Activated CD4-positive, alpha-beta T cell treated with anti-CD3 and anti-CD28 coated beads, Interleukin-2, amount 10 ng/mL, durations not matched to agents 7 days and 5 days (primary cell): ENCODE data around the gene WNT3A. TPM values are rescaled to one million over a fixed set of nuclear protein-coding genes. Genes with fewer than 3 reads are reported as not detected.

ENCODE experiments used
- CTCF ChIA-PET: fragments of 350-600 bp; sonication (Branson Sonifier 250); formaldehyde crosslinking; loops from one replicate; lab custom pipeline; 2021; ENCODE audit warnings: antibody characterized with exemption; lab: Charles Lee
- POLR2A ChIA-PET: fragments of 350-600 bp; sonication (Branson Sonifier 250); formaldehyde crosslinking; loops from one replicate; lab custom pipeline; 2021; ENCODE audit warnings: antibody characterized with exemption; lab: Charles Lee
- DNase-seq: peaks from one replicate; pipeline ENCODE4 v3.0.0-alpha.2; 2020
- H3K27ac Mint-ChIP-seq: one replicate; pipeline ENCODE4 v1.8.0; 2021; ENCODE audit warnings: mild to moderate bottlenecking, moderate library complexity, mixed read lengths
- H3K27me3 Mint-ChIP-seq: one replicate; pipeline ENCODE4 v1.8.0; 2021; ENCODE audit warnings: mixed read lengths
- H3K36me3 Mint-ChIP-seq: one replicate; pipeline ENCODE4 v1.8.0; 2021; ENCODE audit warnings: low read depth, mixed read lengths
- H3K4me1 Mint-ChIP-seq: one replicate; pipeline ENCODE4 v1.8.0; 2021; ENCODE audit warnings: mixed read lengths
- H3K4me3 Mint-ChIP-seq: one replicate; pipeline ENCODE4 v1.8.0; 2021; ENCODE audit warnings: mild to moderate bottlenecking, moderate library complexity, mixed read lengths
- H3K9me3 Mint-ChIP-seq: one replicate; pipeline ENCODE4 v1.8.0; 2021; ENCODE audit warnings: mixed read lengths
- total RNA-seq, 2 experiments: library from RNA; stranded (reverse); gene quantifications; one replicate each; pipeline ENCODE4 v1.2.3, GENCODE V29; 2021

Gene WNT3A
- total RNA-seq, 2 experiments from 2014 or later, result not detected

DNA sequence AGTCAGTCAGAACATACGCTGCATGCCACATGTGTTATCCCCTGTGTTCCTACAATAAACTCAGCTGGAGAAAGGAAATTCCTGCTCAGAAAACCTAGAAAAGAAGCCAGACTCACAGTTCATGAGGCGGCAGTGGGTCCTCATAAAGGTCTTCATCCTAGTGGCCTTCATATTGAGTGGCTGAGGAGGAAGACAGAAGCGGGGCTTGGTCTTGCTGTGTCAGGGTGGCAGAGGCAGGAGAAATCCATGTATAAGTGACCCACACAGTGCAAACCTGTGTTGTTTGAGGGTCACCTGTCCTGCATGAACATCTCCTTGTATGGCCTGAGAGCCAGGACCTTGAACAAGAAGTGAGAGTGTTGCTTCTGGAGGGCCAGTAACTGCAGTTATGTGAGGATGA is 4.0 kb upstream of the WNT3A start:
- Mint-ChIP-seq H3K4me3 (no peak overlapping the region), H3K27me3 (peaks cover 54% of the 10 kb centered on the region), H3K27ac (no peak overlapping the region), H3K4me1 (peaks cover 3% of the 10 kb centered on the region), H3K36me3 (no peaks in the 10 kb centered on the region), H3K9me3 (peaks cover 4% of the 10 kb centered on the region)
- ChIA-PET POLR2A (no interaction called here), CTCF (interaction anchor here (0.6 kb wide), 1 partner anchor 169 kb away, joined by 3 read pairs; no protein-coding TSS in a partner anchor)
- no peak for DNase-seq

DNA sequence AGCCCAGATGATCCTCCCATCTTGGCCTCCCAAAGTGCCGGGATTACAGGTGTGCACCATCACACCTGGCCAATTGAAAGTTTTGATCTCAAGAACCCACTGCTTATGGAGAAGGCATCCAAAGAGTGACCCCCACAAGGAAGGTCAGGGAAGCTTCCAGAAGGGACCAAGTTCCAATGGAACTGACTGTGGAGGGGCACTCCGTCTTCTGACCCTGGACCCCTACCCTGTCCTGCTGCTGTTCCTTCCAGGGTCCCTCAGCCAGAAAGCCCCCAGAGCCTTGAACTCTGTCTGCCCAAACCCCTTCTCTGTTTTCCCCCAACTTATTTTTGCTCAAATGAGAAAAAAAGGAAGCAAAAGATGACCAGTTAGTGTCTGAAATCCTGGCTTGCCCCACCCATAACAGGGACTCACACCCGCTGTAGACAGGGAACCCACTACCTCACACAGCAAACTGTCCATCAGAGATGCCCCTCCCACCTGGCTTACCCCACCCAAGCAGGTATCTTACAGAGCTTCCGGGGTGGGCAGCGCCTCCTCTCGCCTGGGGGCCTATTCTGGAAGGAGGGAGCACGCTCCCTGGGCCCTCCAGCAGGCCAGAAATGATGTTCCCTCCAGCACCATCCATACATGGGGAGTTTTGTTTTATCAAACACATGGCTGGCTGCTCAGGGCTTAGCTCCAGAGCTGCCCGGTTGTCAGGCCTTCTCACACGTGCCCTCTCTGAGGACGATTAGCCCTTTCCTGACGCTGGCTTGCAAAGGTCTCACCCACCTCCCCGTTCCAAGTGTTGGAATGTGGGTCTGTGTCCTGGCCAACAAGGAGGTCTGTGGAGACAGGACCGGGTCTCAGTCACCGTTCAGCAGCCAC is 3.1 kb upstream of the WNT3A start:
- Mint-ChIP-seq H3K27me3 (peaks cover 51% of the 10 kb centered on the region), H3K4me1 (peaks cover 7% of the 10 kb centered on the region), H3K4me3 (no peak overlapping the region), H3K27ac (no peak overlapping the region), H3K9me3 (no peaks in the 10 kb centered on the region), H3K36me3 (no peaks in the 10 kb centered on the region)
- DNase-seq, result no peak
- POLR2A ChIA-PET, result no interaction called here
- CTCF ChIA-PET, result interaction anchor here (1.3 kb wide), 1 partner anchor 26 kb away, joined by 4 read pairs; no protein-coding TSS in a partner anchor

DNA sequence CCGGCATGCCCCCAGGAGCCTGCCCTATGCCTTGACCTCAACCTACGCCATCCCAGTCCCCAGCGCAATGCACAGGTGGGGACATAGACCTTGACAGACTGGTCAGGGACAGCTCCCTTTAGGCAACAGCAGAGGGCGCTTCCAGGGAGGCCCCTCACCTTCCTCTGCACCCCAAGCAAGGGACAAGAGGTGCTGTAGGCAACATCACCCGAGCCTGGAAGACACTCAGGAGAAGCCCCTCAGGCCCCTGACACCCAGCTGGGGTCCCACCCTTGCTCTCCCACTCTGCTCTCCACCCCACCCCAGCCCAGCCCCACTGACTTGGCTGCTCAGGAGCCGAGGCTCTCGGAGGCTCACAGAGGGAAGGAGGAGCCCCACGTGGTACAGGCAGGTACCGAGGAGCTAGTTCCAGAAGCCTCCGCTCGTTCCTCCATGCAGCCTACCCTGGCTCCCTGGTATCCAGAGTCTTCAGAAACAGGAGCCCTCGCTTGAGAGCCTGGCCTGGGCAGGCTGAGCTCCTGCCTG is 2.4 kb upstream of the WNT3A start:
- Mint-ChIP-seq H3K4me1 (peaks cover 12% of the 10 kb centered on the region), H3K36me3 (no peaks in the 10 kb centered on the region), H3K9me3 (no peaks in the 10 kb centered on the region), H3K27ac (no peak overlapping the region), H3K4me3 (no peak overlapping the region), H3K27me3 (peaks cover 52% of the 10 kb centered on the region)
- CTCF ChIA-PET, result interaction anchor here (0.5 to 1.3 kb wide), 2 partner anchors 25 to 90 kb away, joined by 3 to 4 read pairs; no protein-coding TSS in a partner anchor
- no peak for DNase-seq
- POLR2A ChIA-PET, result interaction anchor here (0.6 kb wide), 1 partner anchor 460 kb away, joined by 3 read pairs; no protein-coding TSS in a partner anchor

DNA sequence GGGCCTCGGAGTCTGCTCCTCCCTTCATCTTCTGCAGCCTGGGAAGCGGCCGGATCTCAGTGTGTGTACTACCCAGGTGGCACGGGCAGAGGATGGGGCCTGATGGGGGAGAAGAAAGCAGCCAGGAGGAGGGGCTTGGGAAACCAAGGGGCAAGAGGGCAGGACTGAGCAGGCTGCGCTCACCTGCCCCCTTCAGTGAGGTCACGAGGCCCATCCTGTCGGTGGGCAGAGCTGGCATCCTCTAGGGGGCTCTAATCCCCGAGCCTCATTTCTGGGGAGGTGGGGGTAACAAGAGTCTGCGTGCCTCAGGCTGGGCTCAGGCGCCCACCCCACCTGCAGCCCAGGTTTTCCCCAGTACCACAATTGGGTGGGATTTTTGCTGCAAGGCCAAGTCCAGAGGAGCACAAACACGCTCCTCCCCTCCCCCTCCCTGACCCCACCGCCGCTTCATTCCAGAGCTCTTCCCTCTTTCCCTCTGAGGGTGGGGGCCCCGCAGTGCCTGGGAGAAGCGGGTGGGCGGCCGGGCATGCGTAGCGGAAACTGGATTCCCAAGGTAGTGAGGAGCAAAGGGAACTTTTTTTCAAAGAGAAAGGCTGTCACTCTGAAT is 1.8 kb upstream of the WNT3A start:
- Mint-ChIP-seq H3K9me3 (no peaks in the 10 kb centered on the region), H3K36me3 (no peaks in the 10 kb centered on the region), H3K27me3 (peaks cover 57% of the 10 kb centered on the region), H3K4me1 (peaks cover 17% of the 10 kb centered on the region), H3K27ac (no peak overlapping the region), H3K4me3 (no peak overlapping the region)
- ChIA-PET POLR2A (interaction anchor here (0.6 kb wide), 1 partner anchor 461 kb away, joined by 3 read pairs; no protein-coding TSS in a partner anchor), CTCF (interaction anchor here (0.5 to 1.3 kb wide), 2 partner anchors 25 to 90 kb away, joined by 3 to 4 read pairs; no protein-coding TSS in a partner anchor)
- DNase-seq, result no peak

DNA sequence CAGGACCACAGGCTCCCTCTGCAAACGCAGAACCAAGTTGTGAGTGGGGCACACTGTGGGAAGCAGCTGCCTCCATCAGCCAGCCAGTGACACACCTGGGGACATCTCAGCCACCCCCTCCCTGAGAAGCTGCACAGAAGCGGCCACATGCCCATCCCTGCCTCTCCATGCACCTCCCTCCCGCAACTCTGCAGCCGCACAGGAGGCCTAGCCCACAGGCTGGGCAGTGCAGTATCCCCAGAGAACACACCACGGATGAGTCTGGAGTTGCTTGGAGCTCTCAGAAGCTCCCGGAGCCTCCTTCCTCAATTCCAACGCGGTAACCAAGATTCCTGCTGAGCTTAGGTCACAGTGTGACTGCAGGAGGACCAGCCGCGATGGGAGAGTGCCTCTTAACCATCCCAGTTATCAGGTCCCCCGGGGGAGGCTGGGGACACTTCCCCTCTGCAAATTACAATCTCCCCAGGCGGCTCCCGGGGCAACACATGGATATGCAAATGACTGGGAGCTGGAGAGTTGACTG is 1.2 kb upstream of the WNT3A start:
- peaks cover 62% of the 10 kb centered on the region for H3K27me3 Mint-ChIP-seq
- H3K36me3 Mint-ChIP-seq, result no peaks in the 10 kb centered on the region
- no peaks in the 10 kb centered on the region for H3K9me3 Mint-ChIP-seq
- no peak for DNase-seq
- peaks cover 17% of the 10 kb centered on the region for H3K4me1 Mint-ChIP-seq
- ChIA-PET POLR2A (no interaction called here), CTCF (no interaction called here)
- no peak overlapping the region for H3K4me3 Mint-ChIP-seq
- H3K27ac Mint-ChIP-seq, result no peak overlapping the region

DNA sequence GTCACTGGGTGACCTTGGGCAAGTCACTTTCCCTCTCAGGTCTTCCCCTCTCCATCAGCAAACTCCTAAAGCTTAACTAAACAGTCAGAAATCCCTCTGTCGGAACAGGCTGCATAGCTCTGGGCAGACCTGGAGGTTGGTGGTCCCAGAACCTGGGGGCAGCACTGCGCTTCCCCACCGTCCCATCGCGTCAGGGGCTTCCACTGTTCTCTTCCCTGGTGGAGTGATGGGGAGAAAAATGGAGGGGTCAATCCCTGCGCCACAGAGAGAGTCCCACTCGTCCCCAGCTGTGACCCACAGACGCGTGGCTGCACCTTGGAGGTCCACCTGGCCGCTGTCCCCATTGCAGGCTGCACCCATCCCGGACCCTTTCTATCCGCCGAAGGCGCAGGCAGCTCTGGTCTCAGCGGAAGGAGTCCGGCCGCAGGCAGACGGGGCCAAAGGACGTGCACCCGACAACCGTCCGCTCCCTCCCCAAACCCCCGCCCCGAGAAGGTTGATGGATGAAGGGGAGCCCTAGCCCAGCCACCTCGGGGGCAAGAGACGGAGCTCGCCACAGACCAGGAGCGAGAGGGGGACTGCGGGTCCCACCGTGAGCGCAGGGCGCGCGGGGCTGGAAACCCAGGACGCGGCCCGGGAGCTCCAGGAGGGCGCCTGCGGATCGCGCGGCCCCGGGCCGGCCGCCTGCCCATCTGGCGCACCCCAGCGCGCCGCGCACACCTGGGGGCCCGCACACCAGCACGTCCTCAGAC is 588 bp upstream of the WNT3A start:
- Mint-ChIP-seq H3K4me3 (no peak overlapping the region), H3K36me3 (no peaks in the 10 kb centered on the region), H3K4me1 (peaks cover 17% of the 10 kb centered on the region), H3K9me3 (no peaks in the 10 kb centered on the region), H3K27me3 (peaks cover 67% of the 10 kb centered on the region), H3K27ac (no peak overlapping the region)
- DNase-seq, result no peak
- CTCF ChIA-PET, result interaction anchor here (0.5 kb wide), 1 partner anchor 180 kb away, joined by 3 read pairs; no protein-coding TSS in a partner anchor
- POLR2A ChIA-PET, result no interaction called here

DNA sequence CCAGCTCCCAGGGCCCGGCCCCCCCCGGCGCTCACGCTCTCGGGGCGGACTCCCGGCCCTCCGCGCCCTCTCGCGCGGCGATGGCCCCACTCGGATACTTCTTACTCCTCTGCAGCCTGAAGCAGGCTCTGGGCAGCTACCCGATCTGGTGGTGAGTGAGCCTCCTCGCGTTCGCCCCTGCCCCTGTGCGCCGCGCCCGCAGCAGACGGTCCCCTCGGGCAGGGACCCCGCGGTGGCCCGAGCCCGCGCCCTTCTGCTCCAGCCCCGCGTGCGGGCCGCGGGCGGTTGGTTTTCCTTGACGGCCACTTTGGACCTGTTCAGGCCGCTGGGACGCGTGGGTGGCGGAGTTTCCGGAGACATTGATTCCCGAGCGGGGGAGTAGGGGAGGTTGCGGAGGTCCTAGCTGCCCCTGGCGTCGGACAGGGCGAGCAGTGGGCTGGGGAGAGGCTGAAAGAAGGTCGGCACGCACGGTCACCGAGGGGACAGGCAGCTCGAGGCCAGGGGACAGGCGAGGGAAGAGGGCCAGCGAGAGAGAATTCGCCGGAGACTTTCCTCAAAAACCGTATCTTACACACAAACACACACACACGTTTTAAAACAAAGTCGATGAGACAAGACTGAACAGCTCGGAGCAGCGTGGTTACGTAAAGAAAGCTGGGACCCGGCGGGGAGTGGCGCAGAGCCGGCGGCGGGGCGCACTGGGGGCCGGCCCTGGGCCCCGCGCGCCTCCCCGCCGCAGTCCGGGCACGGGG is 427 bp downstream of the WNT3A start:
- Mint-ChIP-seq H3K27ac (no peak overlapping the region), H3K9me3 (no peaks in the 10 kb centered on the region), H3K4me3 (no peak overlapping the region), H3K4me1 (peaks cover 17% of the 10 kb centered on the region), H3K27me3 (peaks cover 67% of the 10 kb centered on the region), H3K36me3 (no peaks in the 10 kb centered on the region)
- no peak for DNase-seq
- POLR2A ChIA-PET, result no interaction called here
- CTCF ChIA-PET, result interaction anchor here (0.5 kb wide), 1 partner anchor 179 kb away, joined by 3 read pairs; no protein-coding TSS in a partner anchor

DNA sequence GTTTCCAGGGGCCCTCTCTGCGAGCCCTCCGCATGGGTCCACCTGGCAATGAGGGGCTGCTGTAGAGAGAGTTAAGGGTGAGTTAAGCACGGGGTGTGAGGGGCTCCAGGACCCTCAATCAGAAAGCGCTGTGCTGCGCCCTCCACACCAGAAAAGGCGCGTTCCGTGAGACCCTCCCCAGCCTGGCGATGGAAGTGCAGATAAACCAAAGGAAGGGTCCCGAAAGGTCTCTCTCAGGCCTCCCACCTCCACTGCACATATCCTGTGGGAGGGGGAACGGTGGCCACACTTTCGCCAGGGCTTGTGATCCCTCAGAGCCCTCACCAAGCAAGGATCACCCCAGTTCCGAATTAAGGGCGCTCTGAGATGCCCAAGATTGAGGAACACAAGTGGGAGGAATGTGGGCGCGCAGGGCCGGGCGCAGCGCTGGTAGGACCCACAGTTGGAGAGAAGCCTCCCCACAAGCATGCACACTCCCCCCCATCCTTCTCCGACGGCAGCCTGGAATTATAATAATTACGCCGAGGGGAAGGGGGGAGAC is 1.1 kb downstream of the WNT3A start:
- CTCF ChIA-PET, result no interaction called here
- no peaks in the 10 kb centered on the region for H3K9me3 Mint-ChIP-seq

DNA sequence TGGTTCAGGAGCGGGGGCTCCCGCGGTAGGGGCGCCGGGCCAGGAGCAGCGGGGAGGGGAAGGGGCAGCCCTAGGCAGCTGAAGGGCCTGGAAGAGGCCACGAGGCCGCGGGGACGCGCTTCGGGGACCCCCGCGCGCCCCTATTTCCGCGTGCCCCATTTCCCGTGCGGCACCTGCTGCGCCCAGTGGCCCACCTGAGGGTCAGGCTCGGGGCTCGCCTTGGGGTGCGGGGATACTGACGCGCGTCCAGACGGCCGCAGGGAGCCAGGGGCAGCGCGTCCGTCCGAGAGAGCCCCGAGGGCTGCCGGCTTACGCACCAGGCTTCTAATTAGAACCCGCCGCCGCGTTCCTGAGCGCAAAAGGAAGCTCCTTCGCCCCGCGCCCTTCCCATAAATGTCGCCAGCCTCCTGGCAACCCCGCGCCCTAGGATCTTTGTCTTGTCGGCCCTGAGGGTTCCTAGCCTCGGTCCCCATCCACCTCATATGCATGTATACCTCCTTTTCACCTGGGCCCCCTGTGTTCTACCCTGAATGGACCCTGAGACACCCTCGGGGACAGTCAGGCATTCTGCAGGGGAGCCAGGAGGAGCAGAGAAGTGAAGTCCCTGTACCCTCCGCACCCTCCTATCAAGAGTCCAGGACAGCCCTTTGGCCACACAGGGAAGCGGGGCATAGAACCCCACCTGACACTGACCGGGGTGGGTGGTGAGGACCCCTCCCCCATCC is 1.8 kb downstream of the WNT3A start:
- Mint-ChIP-seq H3K4me1 (peaks cover 17% of the 10 kb centered on the region), H3K27me3 (peaks cover 64% of the 10 kb centered on the region), H3K27ac (no peak overlapping the region), H3K36me3 (no peaks in the 10 kb centered on the region), H3K4me3 (peak overlapping the region; percentile 12), H3K9me3 (no peaks in the 10 kb centered on the region)
- ChIA-PET POLR2A (no interaction called here), CTCF (no interaction called here)
- DNase-seq, result no peak

More for the DNA sequence above, 1.1 kb downstream of the WNT3A start:
- DNase-seq, result no peak
- Mint-ChIP-seq H3K27ac (no peak overlapping the region), H3K36me3 (no peaks in the 10 kb centered on the region), H3K4me1 (peaks cover 17% of the 10 kb centered on the region), H3K4me3 (no peak overlapping the region), H3K27me3 (peaks cover 67% of the 10 kb centered on the region)
- POLR2A ChIA-PET, result no interaction called here

DNA sequence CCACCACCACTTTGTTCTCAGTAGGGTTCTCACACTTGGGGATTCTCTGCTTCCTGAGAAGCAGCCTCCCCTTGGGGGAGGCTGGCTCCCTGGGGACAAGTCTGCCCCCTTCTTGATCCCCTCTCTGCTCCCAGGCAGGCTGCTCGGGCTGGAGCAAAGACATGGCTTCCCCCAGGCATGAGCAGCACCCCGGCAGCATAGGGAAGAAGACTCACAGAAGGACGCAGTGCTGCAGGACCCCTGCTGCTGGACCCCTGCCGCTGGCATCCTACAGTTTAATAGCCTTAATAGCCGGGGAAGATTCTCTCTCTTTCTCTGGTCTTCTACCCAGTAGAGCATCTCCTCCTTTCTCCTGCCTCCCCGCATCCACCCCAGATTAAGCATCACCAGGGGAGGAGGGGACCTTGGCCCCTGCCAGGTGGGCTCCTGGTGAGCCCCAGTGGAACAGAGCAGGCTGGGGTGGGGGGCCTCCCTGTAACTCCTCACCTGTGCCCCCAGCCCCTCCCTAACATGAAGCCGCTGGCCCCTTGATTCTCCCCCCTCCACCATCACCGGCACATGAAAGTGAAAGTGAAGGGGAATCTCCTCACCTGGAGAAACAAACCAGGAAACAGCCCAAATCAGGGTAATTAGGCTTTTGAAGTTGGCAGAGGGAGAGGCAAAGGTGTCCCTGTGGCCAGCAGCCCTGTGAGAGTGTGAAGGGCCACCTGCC is 2.5 kb downstream of the WNT3A start:
- Mint-ChIP-seq H3K4me3 (peak overlapping the region; percentile 59), H3K27me3 (peaks cover 57% of the 10 kb centered on the region), H3K27ac (peak overlapping the region; percentile 28), H3K4me1 (peaks cover 17% of the 10 kb centered on the region), H3K9me3 (no peaks in the 10 kb centered on the region), H3K36me3 (no peaks in the 10 kb centered on the region)
- ChIA-PET CTCF (interaction anchor here (0.6 kb wide), 1 partner anchor 603 kb away, joined by 3 read pairs; no protein-coding TSS in a partner anchor), POLR2A (no interaction called here)
- peak; percentile 36 for DNase-seq
